ENCODE results near the gene HMX3.

Gene HMX3

DNA sequence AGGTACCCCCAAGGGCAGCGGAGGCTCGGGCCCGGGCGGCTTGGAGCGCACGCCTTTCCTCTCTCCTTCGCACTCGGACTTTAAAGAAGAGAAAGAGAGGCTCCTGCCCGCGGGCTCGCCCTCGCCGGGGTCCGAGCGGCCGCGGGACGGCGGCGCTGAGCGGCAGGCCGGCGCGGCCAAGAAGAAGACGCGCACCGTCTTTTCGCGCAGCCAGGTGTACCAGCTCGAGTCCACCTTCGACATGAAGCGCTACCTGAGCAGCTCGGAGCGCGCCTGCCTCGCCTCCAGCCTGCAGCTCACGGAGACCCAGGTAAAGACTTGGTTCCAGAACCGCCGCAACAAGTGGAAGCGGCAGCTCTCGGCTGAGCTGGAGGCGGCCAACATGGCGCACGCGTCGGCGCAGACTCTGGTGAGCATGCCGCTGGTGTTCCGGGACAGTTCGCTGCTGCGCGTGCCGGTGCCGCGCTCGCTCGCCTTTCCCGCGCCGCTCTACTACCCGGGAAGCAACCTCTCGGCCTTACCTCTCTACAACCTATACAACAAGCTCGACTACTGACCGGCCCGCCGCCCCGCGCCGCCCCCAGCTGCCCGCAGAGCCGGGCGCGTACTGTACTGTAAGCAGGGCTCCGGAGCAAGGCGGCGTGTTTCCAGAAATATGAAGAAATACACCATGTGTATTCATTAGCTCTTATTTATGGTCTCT is 13.9 kb downstream of the HMX3 start:
- Histone ChIP-seq H3K27me3 (ENCODE audit: insufficient read depth, low read length) (peaks cover 79% of the 10 kb centered on the region), H3K27ac (ENCODE audit: low read depth, low read length) (no peak overlapping the region), H3K4me1 (ENCODE audit: control insufficient read depth, insufficient read depth, low read length, unreplicated experiment) (peaks cover 10% of the 10 kb centered on the region), H3K79me2 (ENCODE audit: control insufficient read depth, insufficient read depth, low read length, unreplicated experiment) (peaks cover 2% of the 10 kb centered on the region), H2AFZ (ENCODE audit: low read length, unreplicated experiment) (no peak overlapping the region), H3K4me3 (ENCODE audit: low read depth, low read length) (peak overlapping the region; percentile 76), H3K36me3 (ENCODE audit: insufficient read depth, low read length) (no peaks in the 10 kb centered on the region)

DNA sequence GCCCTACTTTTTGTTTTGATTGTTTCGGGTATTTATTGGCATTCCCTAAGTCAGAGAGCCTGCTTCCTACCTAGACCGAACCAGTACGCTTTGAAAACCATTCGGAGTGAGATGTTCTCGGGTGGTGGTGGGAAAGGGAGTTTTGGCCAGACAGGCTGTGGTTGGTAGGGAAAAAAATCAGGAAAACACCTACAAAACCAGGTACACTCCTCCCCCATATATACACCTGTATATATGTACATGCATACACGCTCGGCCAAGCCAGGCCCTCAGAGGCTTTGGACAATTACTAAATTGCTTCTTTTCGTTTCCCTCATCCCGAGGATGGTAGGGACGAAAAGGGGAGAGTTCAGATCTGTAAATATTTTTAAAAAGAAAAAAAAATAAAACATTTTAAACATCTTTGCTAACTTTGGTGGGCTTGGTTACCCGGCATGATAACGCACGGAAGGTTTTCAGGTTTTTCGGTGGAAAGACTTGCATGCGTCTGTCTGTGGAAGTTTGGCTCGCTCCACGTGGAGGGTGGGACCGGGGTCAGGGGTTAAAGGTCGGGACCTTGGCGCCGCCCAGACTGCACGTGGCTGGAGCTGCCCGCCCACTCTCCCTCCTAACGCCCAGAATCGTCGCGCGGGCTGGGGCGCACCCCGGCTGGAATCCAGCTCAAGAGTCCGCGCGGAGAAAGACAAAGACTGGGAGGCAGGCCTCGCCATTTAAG is 14.7 kb downstream of the HMX3 start:
- 0 out of 2 replicates have a peak, but pooled peaks cover 5% of the 10 kb centered on the region for H3K36me3 ChIP-seq (ENCODE audit: insufficient read depth, low read length)
- peaks cover 9% of the 10 kb centered on the region for H3K79me2 ChIP-seq (ENCODE audit: control insufficient read depth, insufficient read depth, low read length, unreplicated experiment)
- peaks cover 72% of the 10 kb centered on the region for H3K27me3 ChIP-seq (ENCODE audit: insufficient read depth, low read length)
- no peak overlapping the region for H3K27ac ChIP-seq (ENCODE audit: low read depth, low read length)
- H2AFZ ChIP-seq (ENCODE audit: low read length, unreplicated experiment) = no peak overlapping the region
- H3K4me1 ChIP-seq (ENCODE audit: control insufficient read depth, insufficient read depth, low read length, unreplicated experiment) = peaks cover 8% of the 10 kb centered on the region
- peak overlapping the region; percentile 76 for H3K4me3 ChIP-seq (ENCODE audit: low read depth, low read length)

DNA sequence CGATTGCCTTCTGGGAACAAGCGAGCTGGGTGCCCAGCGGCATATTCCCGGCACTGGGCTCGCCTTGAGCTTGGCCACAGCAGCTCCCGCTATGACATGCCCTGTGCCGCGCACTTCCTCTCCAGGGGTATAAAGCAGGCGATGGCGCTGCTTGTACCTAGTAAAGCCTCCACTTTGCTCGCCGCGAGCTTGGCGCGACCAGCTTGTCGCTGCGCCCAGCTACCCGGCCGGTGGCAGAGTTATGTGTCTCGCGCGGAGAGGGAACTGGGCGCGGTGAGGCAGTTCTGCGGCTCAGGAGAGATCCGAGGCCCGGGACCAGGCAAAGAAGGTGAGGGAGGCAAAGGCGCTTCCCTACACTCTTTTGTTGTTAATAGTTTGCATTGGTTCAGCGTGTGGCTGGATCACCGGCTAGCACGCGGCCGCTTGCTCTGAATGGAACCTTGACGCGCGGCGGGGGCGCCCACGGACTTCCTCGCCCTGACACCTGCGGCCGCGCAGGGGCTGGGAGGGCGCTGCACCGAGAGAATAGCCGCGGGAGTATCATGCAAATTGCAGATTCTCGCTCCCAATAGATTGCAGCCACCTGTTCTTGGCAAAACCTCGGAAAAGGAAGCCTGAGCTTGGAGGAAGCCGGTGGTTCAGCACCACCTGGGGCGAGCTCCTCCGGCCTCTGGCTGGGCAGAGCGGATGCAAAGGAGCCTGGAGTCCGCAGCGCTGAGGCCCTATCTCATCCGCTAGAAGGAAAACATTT is 15.4 kb downstream of the HMX3 start:
- Histone ChIP-seq H3K4me3 (ENCODE audit: low read depth, low read length) (peak overlapping the region; percentile 62), H3K36me3 (ENCODE audit: insufficient read depth, low read length) (peaks cover 7% of the 10 kb centered on the region), H3K79me2 (ENCODE audit: control insufficient read depth, insufficient read depth, low read length, unreplicated experiment) (peaks cover 16% of the 10 kb centered on the region), H2AFZ (ENCODE audit: low read length, unreplicated experiment) (peak overlapping the region; percentile 56), H3K27ac (ENCODE audit: low read depth, low read length) (no peak overlapping the region), H3K27me3 (ENCODE audit: insufficient read depth, low read length) (peaks cover 64% of the 10 kb centered on the region), H3K4me1 (ENCODE audit: control insufficient read depth, insufficient read depth, low read length, unreplicated experiment) (peaks cover 8% of the 10 kb centered on the region)

DNA sequence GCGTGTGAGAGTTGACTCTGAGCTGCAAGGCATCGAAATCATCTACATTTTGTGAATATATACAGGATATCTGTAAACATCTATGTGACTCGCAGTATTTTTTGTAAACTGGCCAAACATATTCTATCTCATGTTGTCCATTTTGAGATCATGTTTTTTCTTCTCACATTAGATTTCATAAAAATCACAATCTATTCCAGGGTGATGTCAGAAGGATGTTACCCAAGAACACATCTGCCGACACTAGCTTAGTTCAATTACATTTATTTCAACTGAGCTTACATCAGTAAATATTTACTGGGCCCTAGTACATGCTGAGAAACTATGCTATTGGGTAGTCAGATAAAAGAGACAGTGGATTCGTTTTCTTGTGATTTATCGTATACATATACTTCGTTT is 16.0 kb downstream of the HMX3 start:
- H3K79me2 ChIP-seq (ENCODE audit: control insufficient read depth, insufficient read depth, low read length, unreplicated experiment) = peaks cover 22% of the 10 kb centered on the region
- H3K4me3 ChIP-seq (ENCODE audit: low read depth, low read length) = no peak overlapping the region; the same call in 1 of the 2 replicates
- H3K4me1 ChIP-seq (ENCODE audit: control insufficient read depth, insufficient read depth, low read length, unreplicated experiment) = peaks cover 14% of the 10 kb centered on the region
- no peak overlapping the region for H2AFZ ChIP-seq (ENCODE audit: low read length, unreplicated experiment)
- H3K27ac ChIP-seq (ENCODE audit: low read depth, low read length) = no peak overlapping the region
- H3K36me3 ChIP-seq (ENCODE audit: insufficient read depth, low read length) = peaks cover 11% of the 10 kb centered on the region
- H3K27me3 ChIP-seq (ENCODE audit: insufficient read depth, low read length) = peaks cover 58% of the 10 kb centered on the region

DNA sequence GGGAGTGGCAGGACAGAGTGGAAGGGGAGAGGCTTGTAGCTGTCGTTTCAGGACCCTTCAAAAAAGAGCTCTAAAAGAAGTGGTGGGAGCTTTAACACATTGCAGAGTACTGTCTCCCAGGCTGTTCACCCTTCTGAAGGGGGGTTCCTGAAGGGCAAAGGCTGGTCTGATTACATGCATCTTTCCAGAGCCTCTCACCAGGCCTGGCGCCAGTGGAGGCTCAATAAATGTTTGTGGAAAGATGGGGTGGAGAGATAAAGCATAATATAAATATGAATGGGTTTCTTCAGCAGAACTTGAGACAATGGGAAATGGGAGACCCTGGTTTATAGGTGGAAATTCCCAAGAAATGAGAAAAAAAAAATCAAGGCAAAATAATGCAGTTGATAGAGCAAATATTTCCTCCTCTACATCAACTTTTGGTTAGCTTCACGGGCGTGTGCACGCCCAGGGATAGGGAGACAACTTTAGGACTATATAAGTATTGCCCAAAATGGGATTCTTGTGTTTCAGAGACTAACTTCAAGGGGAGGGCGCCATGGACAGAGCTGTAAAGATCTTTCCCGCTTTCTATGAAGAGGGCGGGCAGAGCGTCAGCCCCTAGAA is 17.8 kb downstream of the HMX3 start:
- Histone ChIP-seq H3K27me3 (ENCODE audit: insufficient read depth, low read length) (peaks cover 40% of the 10 kb centered on the region), H2AFZ (ENCODE audit: low read length, unreplicated experiment) (peak overlapping the region; percentile 48), H3K27ac (ENCODE audit: low read depth, low read length) (no peak overlapping the region), H3K4me3 (ENCODE audit: low read depth, low read length) (no peak overlapping the region), H3K36me3 (ENCODE audit: insufficient read depth, low read length) (peaks cover 26% of the 10 kb centered on the region), H3K79me2 (ENCODE audit: control insufficient read depth, insufficient read depth, low read length, unreplicated experiment) (peaks cover 41% of the 10 kb centered on the region), H3K4me1 (ENCODE audit: control insufficient read depth, insufficient read depth, low read length, unreplicated experiment) (peaks cover 29% of the 10 kb centered on the region)

DNA sequence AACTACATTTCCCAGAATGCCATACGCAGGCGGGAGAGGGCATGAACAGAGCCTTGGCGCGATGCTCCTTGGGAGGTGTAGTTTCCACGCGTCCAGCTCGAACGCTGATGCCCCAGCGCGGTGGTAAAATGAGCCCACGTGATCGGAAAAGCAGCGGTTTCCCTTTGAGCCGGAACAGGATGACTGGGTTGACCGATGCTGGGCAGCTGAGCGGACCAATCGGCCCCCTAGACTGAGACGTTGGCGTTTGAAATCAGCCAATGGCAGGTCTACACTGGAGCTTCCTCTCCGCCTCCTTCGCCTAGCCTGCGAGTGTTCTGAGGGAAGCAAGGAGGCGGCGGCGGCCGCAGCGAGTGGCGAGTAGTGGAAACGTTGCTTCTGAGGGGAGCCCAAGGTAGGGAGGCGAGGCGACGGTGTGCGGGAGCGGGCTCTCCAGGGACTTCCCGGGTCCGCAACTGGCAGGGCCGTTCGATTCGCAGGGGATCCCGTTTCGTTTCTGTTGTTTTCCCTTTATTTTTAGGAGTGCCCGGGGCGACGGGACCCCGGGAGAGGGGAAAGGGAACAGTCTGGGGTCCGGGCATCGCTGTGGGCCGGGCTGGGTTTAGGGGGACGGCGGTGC is 18.4 kb downstream of the HMX3 start, which contains the start of gene BUB3:
Gene BUB3, plus strand, starts transcription at position 311 of the 619 bp plus-strand sequence. CDS start 516 bp downstream, outside the sequence.
- Histone ChIP-seq H3K79me2 (ENCODE audit: control insufficient read depth, insufficient read depth, low read length, unreplicated experiment) (peaks cover 47% of the 10 kb centered on the region), H2AFZ (ENCODE audit: low read length, unreplicated experiment) (peak within 1 kb of the TSS; percentile 48)

DNA sequence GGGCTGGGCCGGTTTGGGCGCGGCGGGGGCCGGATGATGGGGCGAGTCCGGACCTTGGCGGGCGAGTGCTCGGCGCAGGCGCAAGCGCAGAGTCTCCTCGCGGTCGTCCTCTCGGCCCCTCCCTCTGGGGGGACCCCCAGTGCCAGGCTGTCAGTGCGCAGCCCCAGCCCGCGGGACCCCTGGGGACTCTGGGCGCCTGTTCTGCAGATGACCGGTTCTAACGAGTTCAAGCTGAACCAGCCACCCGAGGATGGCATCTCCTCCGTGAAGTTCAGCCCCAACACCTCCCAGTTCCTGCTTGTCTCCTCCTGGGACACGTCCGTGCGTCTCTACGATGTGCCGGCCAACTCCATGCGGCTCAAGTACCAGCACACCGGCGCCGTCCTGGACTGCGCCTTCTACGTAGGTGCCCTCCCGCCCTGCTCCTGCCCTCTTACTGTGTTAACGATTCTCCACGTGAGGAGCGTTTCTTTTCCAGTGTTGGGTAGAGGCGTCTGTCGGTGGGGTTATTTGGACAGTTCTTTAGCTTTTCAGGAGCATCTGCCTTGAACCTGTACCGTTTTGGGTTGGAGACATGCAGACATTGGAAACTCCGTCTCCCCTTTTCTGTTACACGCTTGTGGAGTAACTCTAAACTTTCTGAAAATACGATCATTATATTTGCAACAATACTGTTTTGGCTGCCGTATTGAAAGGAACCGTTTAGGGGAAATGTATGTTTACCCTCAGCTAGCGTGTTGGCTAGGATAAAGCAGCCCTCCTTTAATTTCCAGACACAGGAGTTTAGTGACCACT is 19.1 kb downstream of the HMX3 start:
- H3K4me1 ChIP-seq (ENCODE audit: control insufficient read depth, insufficient read depth, low read length, unreplicated experiment) = peaks cover 42% of the 10 kb centered on the region
- H3K4me3 ChIP-seq (ENCODE audit: low read depth, low read length) = peak overlapping the region; percentile 86
- peaks cover 30% of the 10 kb centered on the region for H3K36me3 ChIP-seq (ENCODE audit: insufficient read depth, low read length)
- peak overlapping the region; percentile 89 for H3K27ac ChIP-seq (ENCODE audit: low read depth, low read length)
- H2AFZ ChIP-seq (ENCODE audit: low read length, unreplicated experiment) = no peak overlapping the region
- peaks cover 27% of the 10 kb centered on the region for H3K27me3 ChIP-seq (ENCODE audit: insufficient read depth, low read length)
- H3K79me2 ChIP-seq (ENCODE audit: control insufficient read depth, insufficient read depth, low read length, unreplicated experiment) = peaks cover 54% of the 10 kb centered on the region

More for the DNA sequence above, 18.4 kb downstream of the HMX3 start, which contains the start of gene BUB3:
- peak within 1 kb of the TSS; percentile 89 for H3K27ac ChIP-seq (ENCODE audit: low read depth, low read length)
- H3K27me3 ChIP-seq (ENCODE audit: insufficient read depth, low read length) = peaks cover 34% of the 10 kb centered on the region
- peaks cover 29% of the 10 kb centered on the region for H3K36me3 ChIP-seq (ENCODE audit: insufficient read depth, low read length)
- peaks cover 36% of the 10 kb centered on the region for H3K4me1 ChIP-seq (ENCODE audit: control insufficient read depth, insufficient read depth, low read length, unreplicated experiment)
- peak within 1 kb of the TSS; percentile 86 for H3K4me3 ChIP-seq (ENCODE audit: low read depth, low read length)

DNA sequence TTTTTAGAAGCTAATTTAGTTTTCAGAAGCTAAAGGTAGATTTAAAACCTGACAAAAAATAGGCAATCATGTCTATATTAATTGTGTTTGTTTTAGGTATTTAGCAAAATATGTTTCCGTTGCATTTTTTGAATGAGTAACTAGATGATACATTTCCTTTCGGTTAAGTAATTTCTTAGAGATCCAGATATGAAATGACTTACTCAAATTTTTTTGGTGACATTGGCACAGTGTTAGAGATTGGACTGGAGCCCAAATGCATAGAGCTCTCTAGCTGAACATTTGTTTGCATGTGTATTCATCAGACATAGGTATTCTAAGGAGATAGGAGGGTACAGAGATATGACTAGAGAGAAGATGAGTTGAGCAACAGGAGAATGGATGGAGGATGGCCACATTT is 20.3 kb downstream of the HMX3 start:
- peaks cover 35% of the 10 kb centered on the region for H3K36me3 ChIP-seq (ENCODE audit: insufficient read depth, low read length)
- H3K27me3 ChIP-seq (ENCODE audit: insufficient read depth, low read length) = peaks cover 15% of the 10 kb centered on the region
- peak overlapping the region; percentile 86 for H3K4me3 ChIP-seq (ENCODE audit: low read depth, low read length)
- H2AFZ ChIP-seq (ENCODE audit: low read length, unreplicated experiment) = no peak overlapping the region
- peaks cover 66% of the 10 kb centered on the region for H3K79me2 ChIP-seq (ENCODE audit: control insufficient read depth, insufficient read depth, low read length, unreplicated experiment)
- peak overlapping the region; percentile 89 for H3K27ac ChIP-seq (ENCODE audit: low read depth, low read length)
- peaks cover 36% of the 10 kb centered on the region for H3K4me1 ChIP-seq (ENCODE audit: control insufficient read depth, insufficient read depth, low read length, unreplicated experiment)

DNA sequence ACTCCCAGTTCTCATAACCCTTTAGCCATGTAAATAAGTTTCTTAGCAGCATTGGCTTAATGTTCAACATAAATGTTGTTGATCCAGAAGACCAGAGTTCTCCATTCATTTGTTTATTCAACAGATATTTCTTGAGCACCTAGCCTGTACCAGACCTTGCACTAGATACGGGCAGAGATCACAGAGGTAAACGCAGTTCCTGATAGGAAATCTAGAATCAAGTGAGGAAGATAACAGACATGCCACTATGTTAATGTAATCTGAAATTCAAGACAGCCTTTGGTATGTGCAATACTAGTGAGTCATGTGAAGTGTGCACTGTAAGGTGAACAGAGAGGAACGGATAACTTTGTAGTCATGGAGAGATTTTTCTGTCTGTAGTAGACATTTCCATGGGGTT is 21.4 kb downstream of the HMX3 start:
- Histone ChIP-seq H3K27ac (ENCODE audit: low read depth, low read length) (peak overlapping the region; percentile 31), H3K4me3 (ENCODE audit: low read depth, low read length) (peak overlapping the region; percentile 86), H3K27me3 (ENCODE audit: insufficient read depth, low read length) (peaks cover 4% of the 10 kb centered on the region), H3K4me1 (ENCODE audit: control insufficient read depth, insufficient read depth, low read length, unreplicated experiment) (peaks cover 36% of the 10 kb centered on the region), H3K36me3 (ENCODE audit: insufficient read depth, low read length) (peaks cover 45% of the 10 kb centered on the region), H2AFZ (ENCODE audit: low read length, unreplicated experiment) (no peak overlapping the region), H3K79me2 (ENCODE audit: control insufficient read depth, insufficient read depth, low read length, unreplicated experiment) (peaks cover 76% of the 10 kb centered on the region)
